ENCODE results near the gene HYAL4.

The HYAL4 gene

GRCh38 chr7:123917878-123918277, 72.9 kb downstream of the HYAL4 start:
- DNase-seq = no peak

GRCh38 chr7:123918309-123918708, 73.3 kb downstream of the HYAL4 start:
- no peak for DNase-seq

GRCh38 chr7:123923599-123923998, 78.6 kb downstream of the HYAL4 start:
- DNase-seq = no peak

DNA sequence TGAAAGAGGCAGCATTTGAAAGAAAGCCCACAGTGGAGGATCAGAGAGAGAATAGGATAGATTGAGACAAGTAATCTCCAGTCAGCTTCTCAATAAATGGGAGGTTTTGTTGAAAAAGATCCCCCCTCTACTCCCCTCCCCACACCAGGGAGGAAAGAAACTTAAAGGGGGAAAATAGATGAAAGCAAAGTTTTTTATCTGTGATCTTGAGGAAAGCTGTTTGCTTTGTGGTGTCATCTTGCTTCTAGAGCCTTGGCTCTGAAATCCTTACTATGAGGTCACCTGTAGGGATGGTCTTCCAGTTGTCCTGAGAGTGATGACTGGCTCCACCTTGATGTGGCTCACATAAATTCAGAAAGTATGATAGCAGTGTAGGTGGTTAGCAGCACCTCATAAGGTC, 80.0 kb downstream of the HYAL4 start, which contains the start of gene SPAM1:
TSS of gene SPAM1 (plus strand) at position 301 of the 400 bp plus-strand sequence. CDS start 28,330 bp downstream, outside the sequence.
- no peak for DNase-seq

All from effector CD8-positive, alpha-beta T cell (primary cell).